Subcutaneous abdominal adipose tissue (tissue), 5 donors: ENCODE results near the gene UGT2B10.

Experiments
- H3K27ac ChIP-seq: one replicate; pipeline ENCODE4 v1.7.0; 2013; ENCODE audit warnings: low read depth, mild to moderate bottlenecking, inconsistent platforms, low read length, moderate library complexity
- H3K27me3 ChIP-seq, 5 donors: one replicate each; pipeline ENCODE4 v1.7.0; 2013; ENCODE audit warnings: low read length in 5 of 5, inconsistent platforms in 1 of 5; ENCODE audit not compliant: control insufficient read depth in 5 of 5, insufficient read depth in 4 of 5
- H3K36me3 ChIP-seq, 5 donors: one replicate each; pipeline ENCODE4 v1.7.0; 2013; ENCODE audit warnings: low read length in 5 of 5; ENCODE audit not compliant: control insufficient read depth in 5 of 5, insufficient read depth in 5 of 5
- H3K4me1 ChIP-seq, 5 donors: one replicate each; pipeline ENCODE4 v1.7.0; 2013; ENCODE audit warnings: low read length in 5 of 5, mild to moderate bottlenecking in 3 of 5, moderate library complexity in 1 of 5; ENCODE audit not compliant: control insufficient read depth in 5 of 5, insufficient read depth in 5 of 5
- H3K4me3 ChIP-seq, 5 donors: one replicate each; pipeline ENCODE4 v1.7.0; 2013; ENCODE audit warnings: low read length in 5 of 5, low read depth in 1 of 5
- H3K9ac ChIP-seq, 5 donors: one replicate each; pipeline ENCODE4 v1.7.0; 2013; ENCODE audit warnings: low read length in 5 of 5, mild to moderate bottlenecking in 4 of 5, moderate library complexity in 3 of 5
- H3K9me3 ChIP-seq, 5 donors: one replicate each; pipeline ENCODE4 v1.7.0; 2013; ENCODE audit warnings: low read length in 5 of 5; ENCODE audit not compliant: control insufficient read depth in 5 of 5
- donor health status: healthy.
- donor health status: healthy.
- donor health status: healthy.
- donor health status: healthy.
- donor health status: healthy.

The UGT2B10 gene

GRCh38 chr4:68865760-68866159 lies 50.0 kb downstream of the UGT2B10 start:
- Histone ChIP-seq H3K27ac (no peak overlapping the region), H3K4me1 (no peaks in the 10 kb centered on the region), H3K27me3 (no peaks in the 10 kb centered on the region), H3K9me3 (no peaks in the 10 kb centered on the region), H3K4me3 (no peak overlapping the region), H3K36me3 (no peaks in the 10 kb centered on the region), H3K9ac (no peak overlapping the region)

- Histone ChIP-seq H3K4me3 (no peak overlapping the region), H3K9ac (no peak overlapping the region), H3K27me3 (no peaks in the 10 kb centered on the region), H3K27ac (no peak overlapping the region), H3K4me1 (no peaks in the 10 kb centered on the region), H3K36me3 (no peaks in the 10 kb centered on the region), H3K9me3 (no peaks in the 10 kb centered on the region)
Measured at GRCh38 chr4:68869274-68869773, 53.5 kb downstream of the UGT2B10 start.

- Histone ChIP-seq H3K4me1 (no peaks in the 10 kb centered on the region), H3K36me3 (no peaks in the 10 kb centered on the region), H3K27ac (no peak overlapping the region), H3K4me3 (no peak overlapping the region), H3K27me3 (no peaks in the 10 kb centered on the region), H3K9ac (no peak overlapping the region), H3K9me3 (no peaks in the 10 kb centered on the region)
Measured at GRCh38 chr4:68871809-68872642, 56.2 kb downstream of the UGT2B10 start.

- Histone ChIP-seq H3K9ac (no peak overlapping the region), H3K4me1 (no peaks in the 10 kb centered on the region), H3K9me3 (no peaks in the 10 kb centered on the region), H3K27ac (no peak overlapping the region), H3K36me3 (no peaks in the 10 kb centered on the region), H3K27me3 (no peaks in the 10 kb centered on the region), H3K4me3 (no peak overlapping the region)
Measured at GRCh38 chr4:68872643-68873502, 57.1 kb downstream of the UGT2B10 start.

GRCh38 chr4:68874507-68874906 lies 58.7 kb downstream of the UGT2B10 start:
- Histone ChIP-seq H3K4me3 (no peak overlapping the region), H3K27me3 (no peaks in the 10 kb centered on the region), H3K9me3 (no peaks in the 10 kb centered on the region), H3K36me3 (no peaks in the 10 kb centered on the region), H3K9ac (no peak overlapping the region), H3K4me1 (no peaks in the 10 kb centered on the region), H3K27ac (no peak overlapping the region)

- Histone ChIP-seq H3K9ac (no peak overlapping the region), H3K27ac (no peak overlapping the region), H3K9me3 (no peaks in the 10 kb centered on the region), H3K36me3 (no peaks in the 10 kb centered on the region), H3K27me3 (no peaks in the 10 kb centered on the region), H3K4me1 (no peaks in the 10 kb centered on the region), H3K4me3 (no peak overlapping the region)
Measured at GRCh38 chr4:68877555-68877954, 61.8 kb downstream of the UGT2B10 start.

- H3K9ac ChIP-seq, result no peak overlapping the region
Measured at GRCh38 chr4:68878048-68878447, 62.3 kb downstream of the UGT2B10 start.

More at GRCh38 chr4:68878048-68878447, 62.3 kb downstream of the UGT2B10 start:
- Histone ChIP-seq H3K4me1 (no peaks in the 10 kb centered on the region), H3K9me3 (no peaks in the 10 kb centered on the region), H3K27ac (no peak overlapping the region), H3K4me3 (no peak overlapping the region), H3K36me3 (no peaks in the 10 kb centered on the region), H3K27me3 (no peaks in the 10 kb centered on the region)
